ENCODE data around the gene RGS17. TPM values are rescaled to one million over a fixed set of nuclear protein-coding genes. Genes with fewer than 3 reads are reported as not detected.

RGS17 gene
- total and polyA plus RNA-seq, 2 experiments from 2014 or later, result 0.15 to 1.1 TPM

DNA sequence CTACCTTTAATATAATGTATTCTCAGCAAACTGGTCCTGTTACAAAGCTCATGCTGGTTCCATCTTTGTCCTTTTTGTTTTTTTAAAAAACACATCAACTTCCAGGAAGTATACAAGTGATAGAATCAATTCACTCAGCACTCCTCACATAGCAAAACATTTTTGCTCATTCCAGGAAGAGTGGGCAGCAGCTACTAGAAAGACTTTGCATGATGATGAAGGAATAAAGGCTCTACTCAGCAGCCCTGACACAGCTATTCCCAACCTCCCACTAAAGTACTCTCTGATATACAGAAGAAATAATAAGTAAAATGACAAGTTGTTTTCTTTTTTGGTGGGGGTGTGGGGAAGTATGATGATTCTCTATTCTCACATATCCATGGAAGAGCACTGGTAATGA, 61.2 kb downstream of the RGS17 start:
- TF ChIP-seq, protein P1, sequence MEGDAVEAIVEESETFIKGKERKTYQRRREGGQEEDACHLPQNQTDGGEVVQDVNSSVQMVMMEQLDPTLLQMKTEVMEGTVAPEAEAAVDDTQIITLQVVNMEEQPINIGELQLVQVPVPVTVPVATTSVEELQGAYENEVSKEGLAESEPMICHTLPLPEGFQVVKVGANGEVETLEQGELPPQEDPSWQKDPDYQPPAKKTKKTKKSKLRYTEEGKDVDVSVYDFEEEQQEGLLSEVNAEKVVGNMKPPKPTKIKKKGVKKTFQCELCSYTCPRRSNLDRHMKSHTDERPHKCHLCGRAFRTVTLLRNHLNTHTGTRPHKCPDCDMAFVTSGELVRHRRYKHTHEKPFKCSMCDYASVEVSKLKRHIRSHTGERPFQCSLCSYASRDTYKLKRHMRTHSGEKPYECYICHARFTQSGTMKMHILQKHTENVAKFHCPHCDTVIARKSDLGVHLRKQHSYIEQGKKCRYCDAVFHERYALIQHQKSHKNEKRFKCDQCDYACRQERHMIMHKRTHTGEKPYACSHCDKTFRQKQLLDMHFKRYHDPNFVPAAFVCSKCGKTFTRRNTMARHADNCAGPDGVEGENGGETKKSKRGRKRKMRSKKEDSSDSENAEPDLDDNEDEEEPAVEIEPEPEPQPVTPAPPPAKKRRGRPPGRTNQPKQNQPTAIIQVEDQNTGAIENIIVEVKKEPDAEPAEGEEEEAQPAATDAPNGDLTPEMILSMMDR (IDR thresholded peaks at IDR 0.05; ENCODE audit: low read depth, low read length), result no peak
- H3K4me3 ChIP-seq, result no peak overlapping the region

DNA sequence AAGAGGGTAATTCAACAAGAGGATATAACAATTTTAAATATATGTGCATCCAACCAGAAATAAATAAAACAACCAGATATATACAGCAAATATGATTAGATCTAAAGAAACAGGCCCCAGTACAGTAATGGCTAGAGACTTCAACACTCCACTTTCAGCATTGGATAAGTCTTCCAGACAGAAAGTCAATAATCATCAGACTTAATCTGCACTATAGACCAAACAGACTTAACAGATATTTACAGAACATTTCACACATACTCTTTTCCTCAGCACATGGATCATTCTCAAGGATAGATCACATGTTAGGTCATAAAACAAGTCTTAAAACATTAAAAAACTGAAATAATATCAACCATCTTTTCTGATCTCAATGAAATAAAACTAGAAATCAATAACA, 65.9 kb downstream of the RGS17 start:
- TF ChIP-seq, protein P1 (IDR thresholded peaks at IDR 0.05; ENCODE audit: low read depth, low read length), result no peak
- Histone ChIP-seq H3K27me3 (no peaks in the 10 kb centered on the region), H3K9me3 (ENCODE audit: low read depth) (no peaks in the 10 kb centered on the region), H3K4me3 (no peak overlapping the region), H3K27ac (no peak overlapping the region), H3K4me1 (ENCODE audit: low read depth) (no peaks in the 10 kb centered on the region), H3K36me3 (no peaks in the 10 kb centered on the region)
- no peak for DNase-seq (ENCODE audit: low read depth in 1 of 2, low spot score in 1 of 2)

More for the DNA sequence above, 61.2 kb downstream of the RGS17 start:
- DNase-seq (ENCODE audit: low read depth in 1 of 2, low spot score in 1 of 2), result no peak
- Histone ChIP-seq H3K9me3 (ENCODE audit: low read depth) (no peaks in the 10 kb centered on the region), H3K27ac (no peak overlapping the region), H3K27me3 (no peaks in the 10 kb centered on the region), H3K4me1 (ENCODE audit: low read depth) (no peaks in the 10 kb centered on the region), H3K36me3 (no peaks in the 10 kb centered on the region)

DNA sequence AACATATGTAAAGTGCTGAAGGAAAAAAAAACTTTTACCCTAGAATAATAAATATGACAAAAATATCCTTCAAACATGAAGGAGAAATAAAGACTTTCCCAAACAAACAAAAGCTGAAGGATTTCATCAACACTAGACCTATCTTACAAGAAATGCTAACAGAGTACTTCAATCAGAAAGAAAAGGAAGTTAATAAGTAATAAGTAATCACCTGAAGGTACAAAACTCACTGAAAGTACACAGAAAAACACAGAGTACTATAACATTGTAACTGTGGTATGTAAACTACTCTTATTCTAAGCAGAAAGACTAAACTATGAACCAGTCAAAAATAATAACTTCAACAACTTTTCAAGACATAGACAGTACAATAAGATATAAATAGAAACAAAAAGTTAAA, 67.1 kb downstream of the RGS17 start:
- H3K27ac ChIP-seq, result no peak overlapping the region
- no peaks in the 10 kb centered on the region for H3K4me1 ChIP-seq (ENCODE audit: low read depth)
- DNase-seq (ENCODE audit: low read depth in 1 of 2, low spot score in 1 of 2), result no peak
- H3K27me3 ChIP-seq, result no peaks in the 10 kb centered on the region
- no peak overlapping the region for H3K4me3 ChIP-seq
- H3K36me3 ChIP-seq, result no peaks in the 10 kb centered on the region
- H3K9me3 ChIP-seq (ENCODE audit: low read depth), result no peaks in the 10 kb centered on the region
- TF ChIP-seq, protein P1 (IDR thresholded peaks at IDR 0.05; ENCODE audit: low read depth, low read length), result no peak

- Histone ChIP-seq H3K9me3 (ENCODE audit: low read depth) (no peaks in the 10 kb centered on the region), H3K27me3 (no peaks in the 10 kb centered on the region), H3K27ac (no peak overlapping the region), H3K4me3 (no peak overlapping the region), H3K4me1 (ENCODE audit: low read depth) (no peaks in the 10 kb centered on the region), H3K36me3 (no peaks in the 10 kb centered on the region)
- no peak for DNase-seq (ENCODE audit: low read depth in 1 of 2, low spot score in 1 of 2)
- TF ChIP-seq, protein P1 (IDR thresholded peaks at IDR 0.05; ENCODE audit: low read depth, low read length), result no peak
Measured at GRCh38 chr6:153062516-153062915, 68.6 kb downstream of the RGS17 start.

DNA sequence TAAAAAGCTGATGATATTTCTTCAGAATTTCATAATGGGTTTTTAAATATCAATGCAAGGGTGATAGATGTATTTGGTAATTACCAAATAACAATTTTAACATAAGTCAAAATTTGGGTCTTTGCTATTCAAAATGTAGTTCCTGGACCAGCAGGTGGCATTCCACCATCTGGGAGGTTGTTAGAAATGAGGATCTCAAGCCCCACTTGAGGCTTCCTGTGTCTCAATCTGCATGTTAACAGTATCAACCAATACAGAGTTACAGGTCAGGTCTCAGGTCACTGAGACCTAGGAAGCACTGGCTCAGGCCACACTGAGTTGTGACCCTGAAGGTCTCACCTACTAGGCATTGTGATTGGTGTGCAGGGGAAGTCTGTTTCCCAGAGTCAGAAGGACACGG, 71.3 kb downstream of the RGS17 start:
- TF ChIP-seq, protein P1 (IDR thresholded peaks at IDR 0.05; ENCODE audit: low read depth, low read length), result no peak
- H3K9me3 ChIP-seq (ENCODE audit: low read depth), result no peaks in the 10 kb centered on the region
- H3K27ac ChIP-seq, result no peak overlapping the region
- DNase-seq (ENCODE audit: low read depth in 1 of 2, low spot score in 1 of 2), result no peak
- no peaks in the 10 kb centered on the region for H3K36me3 ChIP-seq
- no peaks in the 10 kb centered on the region for H3K27me3 ChIP-seq
- H3K4me1 ChIP-seq (ENCODE audit: low read depth), result no peaks in the 10 kb centered on the region
- no peak overlapping the region for H3K4me3 ChIP-seq

- H3K4me3 ChIP-seq, result no peak overlapping the region
- no peak overlapping the region for H3K27ac ChIP-seq
- no peaks in the 10 kb centered on the region for H3K4me1 ChIP-seq (ENCODE audit: low read depth)
- TF ChIP-seq, protein P1 (IDR thresholded peaks at IDR 0.05; ENCODE audit: low read depth, low read length), result no peak
- DNase-seq (ENCODE audit: low read depth in 1 of 2, low spot score in 1 of 2), result no peak
- H3K27me3 ChIP-seq, result no peaks in the 10 kb centered on the region
- no peaks in the 10 kb centered on the region for H3K9me3 ChIP-seq (ENCODE audit: low read depth)
- no peaks in the 10 kb centered on the region for H3K36me3 ChIP-seq
Measured at GRCh38 chr6:153059311-153059710, 71.8 kb downstream of the RGS17 start.

All from cardiac muscle cell (in vitro differentiated cells and primary cell).